Natural killer cell (primary cell): ENCODE data around the gene CYP20A1. TPM values are rescaled to one million over a fixed set of nuclear protein-coding genes. Genes with fewer than 3 reads are reported as not detected.

Experiments used
- ATAC-seq, 3 donors: fragments of 150-1000 bp in 2 of 3; fragments of 200-7000 bp in 1 of 3; cut with Tn5 transposase; 1 replicate in 1 of 3; 2 replicates in 2 of 3; pipeline ENCODE4 v1.10.0; 2021; ENCODE audit warnings: mild to moderate bottlenecking in 2 of 3, moderate library complexity in 2 of 3
- DNase-seq, 2 donors: peaks; one replicate each; pipeline versions ENCODE4 v3.0.0 to v3.0.0-alpha.2; 2013 to 2021; ENCODE audit warnings: mixed read lengths in 1 of 2
- H3K27ac ChIP-seq: one replicate; pipeline ENCODE4 v1.5.1; 2013; ENCODE audit warnings: mild to moderate bottlenecking, low read length
- H3K27me3 ChIP-seq: one replicate; pipeline ENCODE4 v1.6.1; 2013; ENCODE audit warnings: low read length; ENCODE audit not compliant: control insufficient read depth, insufficient read depth
- H3K36me3 ChIP-seq: one replicate; pipeline ENCODE4 v1.6.1; 2013; ENCODE audit warnings: low read length; ENCODE audit not compliant: control insufficient read depth, insufficient read depth
- H3K4me1 ChIP-seq: one replicate; pipeline ENCODE4 v1.6.1; 2013; ENCODE audit warnings: low read length; ENCODE audit not compliant: control insufficient read depth, insufficient read depth
- H3K4me3 ChIP-seq: one replicate; pipeline ENCODE4 v1.5.1; 2013; ENCODE audit warnings: low read length
- H3K9me3 ChIP-seq: one replicate; pipeline ENCODE4 v1.6.1; 2013; ENCODE audit warnings: low read length; ENCODE audit not compliant: control insufficient read depth, insufficient read depth
- H3K27ac Mint-ChIP-seq, 2 donors: one replicate each; pipeline ENCODE4 v1.8.0; 2022; ENCODE audit warnings: mild to moderate bottlenecking in 2 of 2, mixed read lengths in 2 of 2, moderate library complexity in 1 of 2
- H3K27me3 Mint-ChIP-seq, 2 donors: one replicate each; pipeline ENCODE4 v1.8.0; 2022; ENCODE audit warnings: low read depth in 2 of 2, mixed read lengths in 2 of 2
- H3K36me3 Mint-ChIP-seq: one replicate; pipeline ENCODE4 v1.8.0; 2022; ENCODE audit warnings: mixed read lengths
- H3K4me1 Mint-ChIP-seq, 2 donors: one replicate each; pipeline ENCODE4 v1.8.0; 2022; ENCODE audit warnings: mixed read lengths in 2 of 2
- H3K4me3 Mint-ChIP-seq: one replicate; pipeline ENCODE4 v1.8.0; 2022; ENCODE audit warnings: mild to moderate bottlenecking, moderate library complexity, mixed read lengths
- H3K9me3 Mint-ChIP-seq, 2 donors: one replicate each; pipeline ENCODE4 v1.8.0; 2022; ENCODE audit warnings: mixed read lengths in 2 of 2
- CTCF ChIP-seq: fragments of 200-600 bp; IDR thresholded peaks from one replicate; pipeline ENCODE4 v1.8.0; 2022; ENCODE audit warnings: antibody characterized with exemption
- WGBS: methylation state at CpG from one replicate; pipeline ENCODE4 v1.1.7; 2013; ENCODE audit warnings: missing lambda C conversion rate; ENCODE audit not compliant: insufficient coverage; 5-methylcytosine and 5-hydroxymethylcytosine counted together
- intact Hi-C: fragments of 100-400 bp; cut with micrococcal nuclease; formaldehyde crosslinking; loops from one replicate; pipeline ENCODE4 v1.14.2; 2022
- total RNA-seq, 4 donors: library from RNA; stranded (reverse); fragments of 120-200 nt in 1 of 4; gene quantifications; one replicate each; pipeline versions ENCODE4 v1.2.3 to v1.2.4, GENCODE V29; 2013 to 2022

The CYP20A1 gene
- total RNA-seq, 3 donors from 2014 or later (not counting 1 experiment from before 2014, with no cell fraction given), result 19.8 to 31.9 (median 30.7) TPM

- H3K36me3 ChIP-seq, result peaks cover 5% of the 10 kb centered on the region
- H3K4me1 Mint-ChIP-seq, result peaks cover 0 to 11% of the 10 kb centered on the region in 2 donors
- no peak for TF ChIP-seq CTCF
- no peak overlapping the region for H3K27ac ChIP-seq
- DNase-seq, result no peak
- WGBS, result 100% methylated on average over 1 of the region's 3 CpGs
- no peak overlapping the region for H3K4me3 ChIP-seq
- H3K36me3 Mint-ChIP-seq, result no peaks in the 10 kb centered on the region
- intact Hi-C loops, result no loop called here
- H3K9me3 ChIP-seq, result no peaks in the 10 kb centered on the region
- H3K27me3 ChIP-seq, result no peaks in the 10 kb centered on the region
- ATAC-seq, result no peak
- no peak overlapping the region for H3K4me3 Mint-ChIP-seq
- H3K9me3 Mint-ChIP-seq, result no peaks in the 10 kb centered on the region
- H3K4me1 ChIP-seq, result no peaks in the 10 kb centered on the region
- H3K27me3 Mint-ChIP-seq, result no peaks in the 10 kb centered on the region
- no peak overlapping the region for H3K27ac Mint-ChIP-seq
These were observed 72.0 kb downstream of the CYP20A1 start for GRCh38 chr2:203310688-203311436.

GRCh38 chr2:203326356-203326755, 87.5 kb downstream of the CYP20A1 start:
- no peaks in the 10 kb centered on the region for H3K36me3 Mint-ChIP-seq
- H3K4me3 ChIP-seq, result no peak overlapping the region
- no peaks in the 10 kb centered on the region for H3K9me3 ChIP-seq
- H3K27ac ChIP-seq, result no peak overlapping the region
- 100% methylated on average over 1 of the region's 1 CpG for WGBS
- H3K27ac Mint-ChIP-seq, result peak overlapping the region in 1 of 2 donors; percentile 18
- no peaks in the 10 kb centered on the region for H3K9me3 Mint-ChIP-seq
- no peaks in the 10 kb centered on the region for H3K36me3 ChIP-seq
- no peak for TF ChIP-seq CTCF
- peak in 1 of 2 donors; percentile 10 for DNase-seq
- H3K27me3 Mint-ChIP-seq, result no peaks in the 10 kb centered on the region
- no peak for ATAC-seq
- intact Hi-C loops, result no loop called here
- H3K27me3 ChIP-seq, result no peaks in the 10 kb centered on the region
- peaks cover 15% of the 10 kb centered on the region for H3K4me1 ChIP-seq
- peak overlapping the region; percentile 52 for H3K4me3 Mint-ChIP-seq
- H3K4me1 Mint-ChIP-seq, result peaks cover 25 to 32% of the 10 kb centered on the region in 2 donors

GRCh38 chr2:203327582-203327900, 88.7 kb downstream of the CYP20A1 start:
- intact Hi-C loops, result no loop called here

More at GRCh38 chr2:203327582-203327900, 88.7 kb downstream of the CYP20A1 start:
- no peaks in the 10 kb centered on the region for H3K36me3 ChIP-seq
- peak overlapping the region; percentile 63 for H3K27ac ChIP-seq
- no peak for TF ChIP-seq CTCF
- H3K27ac Mint-ChIP-seq, result peak overlapping the region; percentile 78 to 92
- peak in 1 of 3 donors; percentile 5 for ATAC-seq
- no peaks in the 10 kb centered on the region for H3K9me3 ChIP-seq
- peaks cover 15% of the 10 kb centered on the region for H3K4me1 ChIP-seq
- no peaks in the 10 kb centered on the region for H3K27me3 ChIP-seq
- no peaks in the 10 kb centered on the region for H3K36me3 Mint-ChIP-seq
- H3K27me3 Mint-ChIP-seq, result no peaks in the 10 kb centered on the region
- WGBS, result 17% methylated on average over 7 of the region's 7 CpGs
- peak overlapping the region; percentile 91 for H3K4me3 Mint-ChIP-seq
- H3K4me3 ChIP-seq, result peak overlapping the region; percentile 97
- no peak for DNase-seq
- peaks cover 25 to 32% of the 10 kb centered on the region in 2 donors for H3K4me1 Mint-ChIP-seq
- no peaks in the 10 kb centered on the region for H3K9me3 Mint-ChIP-seq
